OCI-LY7 (cell line): ENCODE results near the gene DAB1.

ENCODE experiments used
- CTCF ChIP-seq: fragments of 200-600 bp; sonication (generic); conservative IDR thresholded peaks from 2 replicates; pipeline ENCODE4 v1.5.1; 2014; ENCODE audit warnings: mild to moderate bottlenecking, antibody characterized with exemption, low read length, moderate library complexity, mixed read lengths
- EZH2phosphoT487 ChIP-seq: fragments of 200-600 bp; sonication (generic); IDR thresholded peaks from 2 replicates; pipeline ENCODE4 v1.6.1; 2018; ENCODE audit warnings: low read depth, borderline replicate concordance, mild to moderate bottlenecking, mixed run types, antibody characterized with exemption, low read length, moderate library complexity, mixed read lengths

- TF ChIP-seq CTCF (no peak), EZH2phosphoT487 (no peak)
These were observed 42.0 kb downstream of the DAB1 start for GRCh38 chr1:57381871-57382270.
